ENCODE measurements around the gene CLEC2A. TPM values are rescaled to one million over a fixed set of nuclear protein-coding genes. Genes with fewer than 3 reads are reported as not detected.

CLEC2A gene
- total RNA-seq, 1 experiment from 2014 or later, result 0.87 TPM

GRCh38 chr12:9935026-9935425 lies 2.9 kb upstream of the CLEC2A start:
- H3K9me3 ChIP-seq (ENCODE audit: control insufficient read depth, low read depth, low read length), result no peaks in the 10 kb centered on the region
- no peak for DNase-seq
- H3K4me2 ChIP-seq (ENCODE audit: insufficient read depth, insufficient read length, low read length), result no peak overlapping the region
- no peak overlapping the region for H3K14ac ChIP-seq (ENCODE audit: insufficient read depth, low read length)
- no peak overlapping the region for H4K91ac ChIP-seq (ENCODE audit: insufficient read length, low read depth, low read length)
- H4K20me1 ChIP-seq (ENCODE audit: control insufficient read depth, insufficient read depth, insufficient read length), result no peaks in the 10 kb centered on the region
- no CpG with 5 or more reads among the region's 2 CpGs for WGBS (ENCODE audit: extremely low coverage, insufficient read length, low lambda C conversion rate)
- no peaks in the 10 kb centered on the region for H3K4me1 Mint-ChIP-seq
- TF ChIP-seq CTCF (conservative IDR thresholded peaks at IDR 0.05), result no peak
- H3K27me3 Mint-ChIP-seq (ENCODE audit: low read depth), result no peaks in the 10 kb centered on the region
- H3K27ac Mint-ChIP-seq, result no peak overlapping the region
- H3K4me3 Mint-ChIP-seq, result no peak overlapping the region; a peak in 1 of 5 replicates
- H3K79me1 ChIP-seq (ENCODE audit: insufficient read depth, low read depth, low read length, poor library complexity, severe bottlenecking), result no peaks in the 10 kb centered on the region
- H2AFZ ChIP-seq (ENCODE audit: low read length), result no peak overlapping the region
- no peaks in the 10 kb centered on the region for H3K9me3 Mint-ChIP-seq
- no peaks in the 10 kb centered on the region for H3K23me2 ChIP-seq (ENCODE audit: insufficient read length, low read depth, low read length, poor library complexity, severe bottlenecking)
- no peaks in the 10 kb centered on the region for H3K36me3 Mint-ChIP-seq (ENCODE audit: insufficient read depth in 1 of 3, low read depth in 3 of 3)
- H2BK12ac ChIP-seq (ENCODE audit: insufficient read length, low read depth, low read length), result no peak overlapping the region
- no peak overlapping the region for H4K8ac ChIP-seq (replicated peaks; ENCODE audit: insufficient read length, low read depth, low read length)
- H3K27ac ChIP-seq (ENCODE audit: insufficient read length, low read depth, low read length), result no peak overlapping the region
- H3T11ph ChIP-seq (ENCODE audit: low read length), result no peak overlapping the region
- H3K4ac ChIP-seq (ENCODE audit: low read depth, low read length), result no peak overlapping the region
- H2BK20ac ChIP-seq (ENCODE audit: low read depth, low read length, poor library complexity, severe bottlenecking), result no peak overlapping the region
- H2AK5ac ChIP-seq (ENCODE audit: insufficient read length, low read length), result no peak overlapping the region
- no peak overlapping the region for H3K9ac ChIP-seq (ENCODE audit: extremely low read depth, insufficient read length, low read length)
- no peak overlapping the region for H2BK15ac ChIP-seq (ENCODE audit: low read depth, low read length)
- H3K23ac ChIP-seq (ENCODE audit: insufficient read length, low read depth, low read length), result no peak overlapping the region
- no peak overlapping the region for H2BK5ac ChIP-seq (ENCODE audit: insufficient read length, low read length)
- H3K79me2 ChIP-seq (ENCODE audit: insufficient read depth, low read length), result no peaks in the 10 kb centered on the region
- H3K4me1 ChIP-seq (ENCODE audit: insufficient read depth, low read length), result no peaks in the 10 kb centered on the region
- no peak overlapping the region for H3K18ac ChIP-seq (ENCODE audit: insufficient read length, low read depth, low read length)
- no peak overlapping the region for H4K5ac ChIP-seq (ENCODE audit: insufficient read length, low read depth, low read length)
- no peaks in the 10 kb centered on the region for H3K27me3 ChIP-seq (ENCODE audit: insufficient read depth, low read length)
- H2BK120ac ChIP-seq (ENCODE audit: low read depth, low read length, poor library complexity, severe bottlenecking), result no peak overlapping the region
- H3K56ac ChIP-seq (ENCODE audit: insufficient read length, low read depth, low read length), result no peak overlapping the region

Measured in H9 (cell line).